Transverse colon (tissue), 4 donors: ENCODE data around the gene ABCC11.

Experiments used
- CTCF ChIP-seq, 5 experiments: fragments of 200-600 bp in 3 of 5; fragments of 450-650 bp in 2 of 5; sonication (generic) in 3 of 5; IDR thresholded peaks; 1 replicate in 2 of 5; 2 replicates in 3 of 5; pipeline ENCODE4 v1.5.1; 2016 to 2017; ENCODE audit warnings: antibody characterized with exemption in 5 of 5, inconsistent platforms in 3 of 5, mild to moderate bottlenecking in 2 of 5, moderate library complexity in 1 of 5
- EP300 ChIP-seq: sonication (generic); formaldehyde crosslinking; IDR thresholded peaks from one replicate; pipeline ENCODE4 v1.6.1; 2017; ENCODE audit warnings: antibody characterized with exemption, low read depth
- POLR2A ChIP-seq: fragments of 450-650 bp; IDR thresholded peaks from one replicate; pipeline ENCODE4 v1.6.1; 2016; ENCODE audit warnings: antibody characterized with exemption, mild to moderate bottlenecking, moderate library complexity
- POLR2AphosphoS5 ChIP-seq, 3 donors: sonication (generic); formaldehyde crosslinking; IDR thresholded peaks; one replicate each; pipeline ENCODE4 v1.6.1; 2016; ENCODE audit warnings: antibody characterized with exemption in 3 of 3

GRCh38 chr16:48203974-48204824, 43.1 kb downstream of the ABCC11 start:
- no peak for TF ChIP-seq CTCF (IDR thresholded peaks at IDR 0.05)
- TF ChIP-seq POLR2AphosphoS5 (IDR thresholded peaks at IDR 0.05): no peak
- TF ChIP-seq POLR2A: no peak
- TF ChIP-seq EP300: no peak
